Chondrocyte (in vitro differentiated cells): ENCODE data around the gene MXD1. TPM values are rescaled to one million over a fixed set of nuclear protein-coding genes. Genes with fewer than 3 reads are reported as not detected.

Source experiments
- DNase-seq: peaks from one replicate; pipeline ENCODE4 v3.0.0; 2021; ENCODE audit warnings: mixed read lengths, low spot score
- H3K27ac Mint-ChIP-seq: one replicate; pipeline ENCODE4 v1.8.0; 2021; ENCODE audit warnings: mild to moderate bottlenecking, moderate library complexity, mixed read lengths; ENCODE audit not compliant: unreplicated experiment
- H3K27me3 Mint-ChIP-seq: 2 replicates; pipeline ENCODE4 v1.8.0; 2021; ENCODE audit warnings: low read depth, mixed read lengths
- H3K36me3 Mint-ChIP-seq: 2 replicates; pipeline ENCODE4 v1.8.0; 2021; ENCODE audit warnings: low read depth, mixed read lengths
- H3K4me1 Mint-ChIP-seq: 2 replicates; pipeline ENCODE4 v1.8.0; 2021; ENCODE audit warnings: low read depth, mild to moderate bottlenecking, mixed read lengths
- H3K4me3 Mint-ChIP-seq: one replicate; pipeline ENCODE4 v1.8.0; 2021; ENCODE audit warnings: mild to moderate bottlenecking, moderate library complexity, mixed read lengths; ENCODE audit not compliant: unreplicated experiment
- H3K9me3 Mint-ChIP-seq: 2 replicates; pipeline ENCODE4 v1.8.0; 2021; ENCODE audit warnings: low read depth, mixed read lengths
- total RNA-seq: library from RNA; stranded (reverse); gene quantifications from 3 replicates; pipeline ENCODE4 v1.2.1, GENCODE V29; 2021
- TF ChIP-seq, protein P1 (sequence below): fragments of 200-600 bp; sonication (generic); IDR thresholded peaks from 2 replicates; pipeline ENCODE4 v1.5.0; 2021; ENCODE audit warnings: antibody characterized with exemption, mild to moderate bottlenecking, moderate library complexity

Gene MXD1
- total RNA-seq, 1 donor from 2014 or later = 16.9 TPM

DNA sequence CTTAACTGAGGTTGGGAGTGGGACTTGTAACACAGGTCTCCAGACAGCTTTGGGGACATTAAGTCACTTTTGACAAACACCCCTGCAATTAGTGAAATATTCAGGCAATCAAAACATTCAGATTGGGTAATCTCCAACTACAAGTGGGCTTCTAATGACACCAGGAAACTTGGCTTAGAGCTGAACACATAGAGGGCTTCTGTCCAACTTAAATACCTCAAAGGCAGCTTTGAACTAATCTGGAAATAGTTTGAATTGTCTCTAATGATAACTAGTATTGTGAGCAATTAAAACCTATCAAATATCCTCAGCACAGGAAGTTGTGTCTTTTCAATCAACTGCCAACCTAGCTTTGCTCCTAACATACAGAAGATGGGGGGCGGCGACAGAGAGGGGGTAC, 51.6 kb downstream of the MXD1 start:
- TF ChIP-seq, protein P1, sequence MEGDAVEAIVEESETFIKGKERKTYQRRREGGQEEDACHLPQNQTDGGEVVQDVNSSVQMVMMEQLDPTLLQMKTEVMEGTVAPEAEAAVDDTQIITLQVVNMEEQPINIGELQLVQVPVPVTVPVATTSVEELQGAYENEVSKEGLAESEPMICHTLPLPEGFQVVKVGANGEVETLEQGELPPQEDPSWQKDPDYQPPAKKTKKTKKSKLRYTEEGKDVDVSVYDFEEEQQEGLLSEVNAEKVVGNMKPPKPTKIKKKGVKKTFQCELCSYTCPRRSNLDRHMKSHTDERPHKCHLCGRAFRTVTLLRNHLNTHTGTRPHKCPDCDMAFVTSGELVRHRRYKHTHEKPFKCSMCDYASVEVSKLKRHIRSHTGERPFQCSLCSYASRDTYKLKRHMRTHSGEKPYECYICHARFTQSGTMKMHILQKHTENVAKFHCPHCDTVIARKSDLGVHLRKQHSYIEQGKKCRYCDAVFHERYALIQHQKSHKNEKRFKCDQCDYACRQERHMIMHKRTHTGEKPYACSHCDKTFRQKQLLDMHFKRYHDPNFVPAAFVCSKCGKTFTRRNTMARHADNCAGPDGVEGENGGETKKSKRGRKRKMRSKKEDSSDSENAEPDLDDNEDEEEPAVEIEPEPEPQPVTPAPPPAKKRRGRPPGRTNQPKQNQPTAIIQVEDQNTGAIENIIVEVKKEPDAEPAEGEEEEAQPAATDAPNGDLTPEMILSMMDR = no peak
- Mint-ChIP-seq H3K9me3 (no peaks in the 10 kb centered on the region), H3K36me3 (no peaks in the 10 kb centered on the region), H3K4me3 (no peak overlapping the region), H3K4me1 (peaks cover 7% of the 10 kb centered on the region), H3K27ac (no peak overlapping the region), H3K27me3 (peaks cover 11% of the 10 kb centered on the region)
- DNase-seq = no peak

GRCh38 chr2:69968609-69969008, 53.7 kb downstream of the MXD1 start:
- no peak overlapping the region for H3K27ac Mint-ChIP-seq
- H3K36me3 Mint-ChIP-seq = no peaks in the 10 kb centered on the region
- TF ChIP-seq, protein P1 = no peak
- H3K9me3 Mint-ChIP-seq = no peaks in the 10 kb centered on the region
- H3K27me3 Mint-ChIP-seq = peaks cover 11% of the 10 kb centered on the region
- H3K4me1 Mint-ChIP-seq = peaks cover 12% of the 10 kb centered on the region
- H3K4me3 Mint-ChIP-seq = no peak overlapping the region
- no peak for DNase-seq

DNA sequence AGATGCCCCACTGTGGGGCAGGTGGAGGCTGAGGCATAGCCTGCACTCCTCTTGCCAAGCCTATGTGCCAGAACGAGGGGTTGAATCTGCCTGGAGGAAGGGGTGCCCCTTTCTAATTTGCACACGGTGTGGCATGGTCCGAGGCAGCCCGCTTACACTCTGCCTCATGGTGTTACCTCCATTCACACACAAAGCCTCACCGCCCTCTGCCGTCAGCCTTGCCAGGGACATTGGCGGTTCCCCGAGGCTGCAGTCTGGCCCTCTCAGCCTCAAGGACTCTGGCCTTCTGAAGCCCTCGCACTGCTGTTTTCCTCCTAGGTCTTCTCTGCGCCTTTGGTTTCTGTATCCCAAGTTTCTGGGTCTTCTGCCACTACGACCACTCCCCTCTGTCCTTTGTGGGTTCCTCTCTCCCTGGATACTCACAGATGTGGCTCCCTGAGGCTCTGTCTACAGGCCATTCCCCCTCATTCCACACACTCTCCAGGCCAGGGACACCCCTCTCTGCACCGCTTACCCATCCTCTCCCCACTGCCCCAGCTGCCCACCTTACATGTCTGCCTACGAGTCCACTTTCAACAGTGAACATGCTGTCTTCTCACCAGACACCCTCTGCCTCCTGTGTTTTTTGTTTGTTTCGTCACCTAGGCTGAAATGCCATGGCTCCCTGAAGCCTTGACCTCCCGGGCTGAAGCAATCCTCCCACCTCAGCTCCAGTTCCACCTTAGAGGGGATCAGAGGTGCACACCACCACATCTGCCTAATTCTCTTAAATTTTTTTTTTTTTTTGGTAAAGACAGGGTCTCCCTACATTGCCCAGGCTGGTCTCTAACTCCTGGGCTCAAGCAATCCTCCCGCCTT, 54.4 kb downstream of the MXD1 start:
- H3K27me3 Mint-ChIP-seq = peaks cover 11% of the 10 kb centered on the region
- H3K4me1 Mint-ChIP-seq = peaks cover 12% of the 10 kb centered on the region
- H3K9me3 Mint-ChIP-seq = no peaks in the 10 kb centered on the region
- TF ChIP-seq, protein P1 = no peak
- no peaks in the 10 kb centered on the region for H3K36me3 Mint-ChIP-seq
- H3K4me3 Mint-ChIP-seq = no peak overlapping the region
- H3K27ac Mint-ChIP-seq = no peak overlapping the region
- no peak for DNase-seq

DNA sequence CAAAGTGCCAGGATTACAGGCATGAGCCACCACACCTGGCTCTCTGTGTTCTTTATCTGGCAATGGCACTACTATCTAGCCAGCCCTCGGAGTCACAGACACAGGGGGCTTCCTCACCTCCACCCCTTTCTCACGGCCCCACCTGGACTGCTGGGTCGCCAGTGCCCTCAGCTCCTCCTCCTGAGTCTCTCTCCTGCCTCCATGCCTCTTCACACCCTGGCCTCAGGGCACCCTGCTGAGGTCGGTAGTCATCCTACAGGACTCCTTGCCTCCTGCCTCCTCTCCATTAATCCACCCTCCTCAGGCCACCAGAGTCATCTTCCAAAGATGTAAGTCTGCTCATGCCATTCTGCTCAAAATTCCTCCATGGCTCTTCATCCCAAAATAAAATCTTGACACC, 55.1 kb downstream of the MXD1 start:
- Mint-ChIP-seq H3K36me3 (no peaks in the 10 kb centered on the region), H3K27me3 (peaks cover 11% of the 10 kb centered on the region), H3K27ac (no peak overlapping the region), H3K4me1 (peaks cover 12% of the 10 kb centered on the region), H3K9me3 (no peaks in the 10 kb centered on the region), H3K4me3 (no peak overlapping the region)
- DNase-seq = no peak
- TF ChIP-seq, protein P1 = no peak

- H3K27me3 Mint-ChIP-seq = peaks cover 11% of the 10 kb centered on the region
- peaks cover 5% of the 10 kb centered on the region for H3K4me1 Mint-ChIP-seq
- TF ChIP-seq, protein P1 = no peak
- DNase-seq = no peak
- no peak overlapping the region for H3K27ac Mint-ChIP-seq
- H3K4me3 Mint-ChIP-seq = no peak overlapping the region
- H3K36me3 Mint-ChIP-seq = no peaks in the 10 kb centered on the region
- H3K9me3 Mint-ChIP-seq = no peaks in the 10 kb centered on the region
Observed at GRCh38 chr2:69972822-69973221, 57.9 kb downstream of the MXD1 start.
